ENCODE measurements around the gene COG4.
"Not testable (repeated sequence)": the region's sequence is repeated elsewhere in the genome, so short reads cannot be mapped to it uniquely, and the experiment has no call there.

The COG4 gene

GRCh38 chr16:70527315-70527996 is 4.1 kb upstream of the COG4 start:
- DNase-seq (ENCODE audit: low read depth in 2 of 2): no peak

- DNase-seq (ENCODE audit: low read depth in 2 of 2): no peak
Observed at GRCh38 chr16:70526403-70526802, 3.0 kb upstream of the COG4 start.

GRCh38 chr16:70524399-70524825 is 1.1 kb upstream of the COG4 start:
- DNase-seq (ENCODE audit: low read depth in 2 of 2): not testable (repeated sequence)

GRCh38 chr16:70523743-70524398 is 517 bp upstream of the COG4 start, which contains the start of gene SF3B3:
Gene SF3B3 (plus strand): TSS chr16:70523816. CDS start chr16:70526657, 2,841 bp downstream.
- DNase-seq (ENCODE audit: low read depth in 2 of 2): peak in 1 of 2 donors; percentile 62

- DNase-seq (ENCODE audit: low read depth in 2 of 2): no peak
Observed at GRCh38 chr16:70522216-70523075, 908 bp downstream of the COG4 start.

GRCh38 chr16:70520612-70521297 is 2.6 kb downstream of the COG4 start:
- no peak for DNase-seq (ENCODE audit: low read depth in 2 of 2)

GRCh38 chr16:70512456-70512855 is 10.9 kb downstream of the COG4 start:
- no peak for DNase-seq (ENCODE audit: low read depth in 2 of 2)

- DNase-seq (ENCODE audit: low read depth in 2 of 2): no peak
Observed at GRCh38 chr16:70511833-70512232, 11.5 kb downstream of the COG4 start.

GRCh38 chr16:70510216-70510615 is 13.1 kb downstream of the COG4 start:
- no peak for DNase-seq (ENCODE audit: low read depth in 2 of 2)

- DNase-seq (ENCODE audit: low read depth in 2 of 2): no peak
Observed at GRCh38 chr16:70508752-70509151, 14.6 kb downstream of the COG4 start.

GRCh38 chr16:70496513-70496912 is 26.8 kb downstream of the COG4 start:
- DNase-seq (ENCODE audit: low read depth in 2 of 2): no peak

GRCh38 chr16:70495425-70496182 is 27.8 kb downstream of the COG4 start:
- DNase-seq (ENCODE audit: low read depth in 2 of 2): no peak

GRCh38 chr16:70494777-70495176 is 28.6 kb downstream of the COG4 start:
- no peak for DNase-seq (ENCODE audit: low read depth in 2 of 2)

GRCh38 chr16:70494202-70494770 is 29.1 kb downstream of the COG4 start:
- DNase-seq (ENCODE audit: low read depth in 2 of 2): no peak

- DNase-seq (ENCODE audit: low read depth in 2 of 2): no peak
Observed at GRCh38 chr16:70493802-70494201, 29.6 kb downstream of the COG4 start.

GRCh38 chr16:70490261-70490660 is 33.1 kb downstream of the COG4 start:
- DNase-seq (ENCODE audit: low read depth in 2 of 2): no peak

- no peak for DNase-seq (ENCODE audit: low read depth in 2 of 2)
Observed at GRCh38 chr16:70484867-70485266, 38.5 kb downstream of the COG4 start.

GRCh38 chr16:70483426-70483825 is 39.9 kb downstream of the COG4 start:
- DNase-seq (ENCODE audit: low read depth in 2 of 2): no peak

GRCh38 chr16:70482624-70483023 is 40.7 kb downstream of the COG4 start:
- no peak for DNase-seq (ENCODE audit: low read depth in 2 of 2)

- DNase-seq (ENCODE audit: low read depth in 2 of 2): no peak
Observed at GRCh38 chr16:70481929-70482536, 41.3 kb downstream of the COG4 start.

Data from stimulated activated CD8-positive, alpha-beta memory T cell treated with anti-CD3 and anti-CD28 coated beads, Interleukin-7, amount 100 ng/mL, for 4 hours (primary cell).